Measurements from ENCODE around the gene EIF2B5. TPM values are rescaled to one million over a fixed set of nuclear protein-coding genes. Genes with fewer than 3 reads are reported as not detected.

Gene EIF2B5
- total and polyA plus RNA-seq, 9 of the 15 experiments (the other 6 are each of a cell fraction or from before 2014, with no cell fraction given), result 19.1 to 92.4 (median 74.0) TPM

DNA sequence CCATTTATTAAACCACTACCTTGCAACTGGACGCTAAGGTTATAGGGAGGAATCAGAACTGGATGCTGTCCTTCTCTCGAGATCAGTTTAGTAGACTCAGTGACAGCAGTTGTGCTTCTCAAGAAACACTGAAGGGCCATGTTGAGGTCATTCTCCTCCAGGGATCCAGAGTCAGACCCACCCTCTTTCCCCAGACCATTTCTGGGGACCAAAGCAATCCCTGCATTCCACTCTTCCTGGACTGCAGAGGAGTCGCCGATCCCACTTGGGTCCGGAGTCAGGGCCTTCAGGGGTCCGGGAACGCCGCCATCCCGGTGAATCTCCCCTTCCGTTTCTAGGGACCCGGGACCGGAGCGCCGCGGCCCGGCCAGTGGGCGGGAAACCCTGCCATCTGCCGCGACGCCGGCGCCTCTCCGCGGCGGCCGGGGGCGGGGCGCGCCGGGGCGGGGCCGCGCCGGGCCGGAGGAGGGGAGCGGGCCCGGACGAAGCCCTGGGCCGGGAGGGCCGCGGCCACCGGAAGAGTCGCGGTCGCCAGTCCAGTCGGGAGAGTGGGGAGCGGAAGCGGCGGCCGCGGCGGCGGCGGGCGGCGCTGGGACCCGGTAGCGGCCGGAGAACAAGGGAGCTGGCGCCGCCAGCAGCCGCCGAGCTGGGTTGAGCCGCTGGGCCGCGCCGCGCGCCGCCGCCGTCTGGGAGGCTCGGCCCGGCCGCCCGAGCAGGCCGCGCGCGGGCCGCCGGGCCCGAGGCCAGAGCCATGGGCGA is 19.9 kb downstream of the EIF2B5 start, which contains the start of gene DVL3 (continued):
- TF ChIP-seq, protein P1, sequence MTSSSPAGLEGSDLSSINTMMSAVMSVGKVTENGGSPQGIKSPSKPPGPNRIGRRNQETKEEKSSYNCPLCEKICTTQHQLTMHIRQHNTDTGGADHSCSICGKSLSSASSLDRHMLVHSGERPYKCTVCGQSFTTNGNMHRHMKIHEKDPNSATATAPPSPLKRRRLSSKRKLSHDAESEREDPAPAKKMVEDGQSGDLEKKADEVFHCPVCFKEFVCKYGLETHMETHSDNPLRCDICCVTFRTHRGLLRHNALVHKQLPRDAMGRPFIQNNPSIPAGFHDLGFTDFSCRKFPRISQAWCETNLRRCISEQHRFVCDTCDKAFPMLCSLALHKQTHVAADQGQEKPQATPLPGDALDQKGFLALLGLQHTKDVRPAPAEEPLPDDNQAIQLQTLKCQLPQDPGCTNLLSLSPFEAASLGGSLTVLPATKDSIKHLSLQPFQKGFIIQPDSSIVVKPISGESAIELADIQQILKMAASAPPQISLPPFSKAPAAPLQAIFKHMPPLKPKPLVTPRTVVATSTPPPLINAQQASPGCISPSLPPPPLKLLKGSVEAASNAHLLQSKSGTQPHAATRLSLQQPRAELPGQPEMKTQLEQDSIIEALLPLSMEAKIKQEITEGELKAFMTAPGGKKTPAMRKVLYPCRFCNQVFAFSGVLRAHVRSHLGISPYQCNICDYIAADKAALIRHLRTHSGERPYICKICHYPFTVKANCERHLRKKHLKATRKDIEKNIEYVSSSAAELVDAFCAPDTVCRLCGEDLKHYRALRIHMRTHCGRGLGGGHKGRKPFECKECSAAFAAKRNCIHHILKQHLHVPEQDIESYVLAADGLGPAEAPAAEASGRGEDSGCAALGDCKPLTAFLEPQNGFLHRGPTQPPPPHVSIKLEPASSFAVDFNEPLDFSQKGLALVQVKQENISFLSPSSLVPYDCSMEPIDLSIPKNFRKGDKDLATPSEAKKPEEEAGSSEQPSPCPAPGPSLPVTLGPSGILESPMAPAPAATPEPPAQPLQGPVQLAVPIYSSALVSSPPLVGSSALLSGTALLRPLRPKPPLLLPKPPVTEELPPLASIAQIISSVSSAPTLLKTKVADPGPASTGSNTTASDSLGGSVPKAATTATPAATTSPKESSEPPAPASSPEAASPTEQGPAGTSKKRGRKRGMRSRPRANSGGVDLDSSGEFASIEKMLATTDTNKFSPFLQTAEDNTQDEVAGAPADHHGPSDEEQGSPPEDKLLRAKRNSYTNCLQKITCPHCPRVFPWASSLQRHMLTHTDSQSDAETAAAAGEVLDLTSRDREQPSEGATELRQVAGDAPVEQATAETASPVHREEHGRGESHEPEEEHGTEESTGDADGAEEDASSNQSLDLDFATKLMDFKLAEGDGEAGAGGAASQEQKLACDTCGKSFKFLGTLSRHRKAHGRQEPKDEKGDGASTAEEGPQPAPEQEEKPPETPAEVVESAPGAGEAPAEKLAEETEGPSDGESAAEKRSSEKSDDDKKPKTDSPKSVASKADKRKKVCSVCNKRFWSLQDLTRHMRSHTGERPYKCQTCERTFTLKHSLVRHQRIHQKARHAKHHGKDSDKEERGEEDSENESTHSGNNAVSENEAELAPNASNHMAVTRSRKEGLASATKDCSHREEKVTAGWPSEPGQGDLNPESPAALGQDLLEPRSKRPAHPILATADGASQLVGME (CRISPR knock-in tag; IDR thresholded peaks at IDR 0.05), result no peak
- TF ChIP-seq GTF2F1 (IDR thresholded peaks at IDR 0.05; ENCODE audit: low read depth, low read length), result no peak
- no peak for TF ChIP-seq ZNF134 (CRISPR knock-in tag; conservative IDR thresholded peaks at IDR 0.05)
- TF ChIP-seq, protein P2, sequence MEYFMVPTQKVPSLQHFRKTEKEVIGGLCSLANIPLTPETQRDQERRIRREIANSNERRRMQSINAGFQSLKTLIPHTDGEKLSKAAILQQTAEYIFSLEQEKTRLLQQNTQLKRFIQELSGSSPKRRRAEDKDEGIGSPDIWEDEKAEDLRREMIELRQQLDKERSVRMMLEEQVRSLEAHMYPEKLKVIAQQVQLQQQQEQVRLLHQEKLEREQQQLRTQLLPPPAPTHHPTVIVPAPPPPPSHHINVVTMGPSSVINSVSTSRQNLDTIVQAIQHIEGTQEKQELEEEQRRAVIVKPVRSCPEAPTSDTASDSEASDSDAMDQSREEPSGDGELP (CRISPR knock-in tag; IDR thresholded peaks at IDR 0.05; ENCODE audit: borderline replicate concordance), result peak; percentile 17; the same call in 1 of the 2 replicates
- TF ChIP-seq KDM1A (IDR thresholded peaks at IDR 0.05), result peak; percentile 27 to 35; a peak in 1 of 4 replicates
- TF ChIP-seq PHB2 (IDR thresholded peaks at IDR 0.05; ENCODE audit: low read depth), result no peak
- TF ChIP-seq MBD2 (IDR thresholded peaks at IDR 0.05; ENCODE audit: borderline replicate concordance, low read depth), result no peak
- TF ChIP-seq, protein P3, sequence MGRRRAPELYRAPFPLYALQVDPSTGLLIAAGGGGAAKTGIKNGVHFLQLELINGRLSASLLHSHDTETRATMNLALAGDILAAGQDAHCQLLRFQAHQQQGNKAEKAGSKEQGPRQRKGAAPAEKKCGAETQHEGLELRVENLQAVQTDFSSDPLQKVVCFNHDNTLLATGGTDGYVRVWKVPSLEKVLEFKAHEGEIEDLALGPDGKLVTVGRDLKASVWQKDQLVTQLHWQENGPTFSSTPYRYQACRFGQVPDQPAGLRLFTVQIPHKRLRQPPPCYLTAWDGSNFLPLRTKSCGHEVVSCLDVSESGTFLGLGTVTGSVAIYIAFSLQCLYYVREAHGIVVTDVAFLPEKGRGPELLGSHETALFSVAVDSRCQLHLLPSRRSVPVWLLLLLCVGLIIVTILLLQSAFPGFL (CRISPR knock-in tag; IDR thresholded peaks at IDR 0.05), result no peak
- no peak for TF ChIP-seq XRCC5 (IDR thresholded peaks at IDR 0.05; ENCODE audit: low read depth, low read length)
